NCI-H146 (cell line): ENCODE data around the gene TTC6.
"Not testable (repeated sequence)": the region's sequence is repeated elsewhere in the genome, so short reads cannot be mapped to it uniquely, and the experiment has no call there.

Experiments used
- DNase-seq: peaks from one replicate; lab custom pipeline; 2025; lab: John Stamatoyannopoulos, UW

The TTC6 gene

GRCh38 chr14:37594971-37595808 is at the start of gene TTC6, which contains the start of gene FOXA1:
TTC6 (plus strand) TSS chr14:37595629; CDS start chr14:37622065, 26,436 bp downstream.
FOXA1 (minus strand) TSS chr14:37595249; CDS start chr14:37594972, 277 bp downstream.
- peak; percentile 93 for DNase-seq

- DNase-seq: peak; percentile 68
Observed at GRCh38 chr14:37546621-37547447, 48.6 kb upstream of the TTC6 start.

GRCh38 chr14:37550511-37550910 is 44.9 kb upstream of the TTC6 start:
- DNase-seq: no peak

- DNase-seq: no peak
Observed at GRCh38 chr14:37551119-37551518, 44.3 kb upstream of the TTC6 start.

GRCh38 chr14:37553935-37554550 is 41.4 kb upstream of the TTC6 start:
- no peak for DNase-seq

GRCh38 chr14:37555596-37555995 is 39.8 kb upstream of the TTC6 start:
- DNase-seq: not testable (repeated sequence)

GRCh38 chr14:37558740-37559139 is 36.7 kb upstream of the TTC6 start:
- DNase-seq: no peak

- DNase-seq: no peak
Observed at GRCh38 chr14:37559386-37559785, 36.0 kb upstream of the TTC6 start.

- DNase-seq: no peak
Observed at GRCh38 chr14:37563189-37563588, 32.2 kb upstream of the TTC6 start.

GRCh38 chr14:37565550-37565949 is 29.9 kb upstream of the TTC6 start:
- peak; percentile 32 for DNase-seq

GRCh38 chr14:37566811-37567371 is 28.5 kb upstream of the TTC6 start:
- DNase-seq: no peak

GRCh38 chr14:37569729-37570128 is 25.7 kb upstream of the TTC6 start:
- DNase-seq: no peak

- DNase-seq: no peak
Observed at GRCh38 chr14:37571391-37571790, 24.0 kb upstream of the TTC6 start.

- DNase-seq: no peak
Observed at GRCh38 chr14:37573356-37573755, 22.1 kb upstream of the TTC6 start.

- DNase-seq: peak; percentile 46
Observed at GRCh38 chr14:37579274-37579673, 16.2 kb upstream of the TTC6 start.

GRCh38 chr14:37580146-37580545 is 15.3 kb upstream of the TTC6 start:
- DNase-seq: no peak

- peak; percentile 93 for DNase-seq
Observed at GRCh38 chr14:37583358-37584210, 11.8 kb upstream of the TTC6 start.

- peak; percentile 72 for DNase-seq
Observed at GRCh38 chr14:37584211-37585100, 11.0 kb upstream of the TTC6 start.

GRCh38 chr14:37585101-37585511 is 10.3 kb upstream of the TTC6 start:
- DNase-seq: peak; percentile 84
